Renal cortex interstitium (tissue), 11 donors: Measurements from ENCODE around the gene C15orf40. TPM values are rescaled to one million over a fixed set of nuclear protein-coding genes. Genes with fewer than 3 reads are reported as not detected.
A peak's percentile ranks its signal among the peaks of the same experiment; 100 is the strongest.
"Not testable (repeated sequence)": the region's sequence is repeated elsewhere in the genome, so short reads cannot be mapped to it uniquely, and the experiment has no call there.

ENCODE experiments used
- DNase-seq, 11 donors: peaks; one replicate each; pipeline ENCODE4 v3.0.0-alpha.2; 2013; ENCODE audit warnings: low read depth in 9 of 11, low spot score in 4 of 11; ENCODE audit errors: extremely low read depth in 1 of 11
- polyA plus RNA-seq, 3 donors: library from polyadenylated mRNA; unstranded; fragments of 120-200 nt; gene quantifications; one replicate each; pipeline ENCODE4 v1.2.1, GENCODE V29; 2013; ENCODE audit not compliant: insufficient read length in 3 of 3

Gene C15orf40
- polyA plus RNA-seq, 3 donors = 26.7 to 37.1 (median 29.0) TPM

DNA sequence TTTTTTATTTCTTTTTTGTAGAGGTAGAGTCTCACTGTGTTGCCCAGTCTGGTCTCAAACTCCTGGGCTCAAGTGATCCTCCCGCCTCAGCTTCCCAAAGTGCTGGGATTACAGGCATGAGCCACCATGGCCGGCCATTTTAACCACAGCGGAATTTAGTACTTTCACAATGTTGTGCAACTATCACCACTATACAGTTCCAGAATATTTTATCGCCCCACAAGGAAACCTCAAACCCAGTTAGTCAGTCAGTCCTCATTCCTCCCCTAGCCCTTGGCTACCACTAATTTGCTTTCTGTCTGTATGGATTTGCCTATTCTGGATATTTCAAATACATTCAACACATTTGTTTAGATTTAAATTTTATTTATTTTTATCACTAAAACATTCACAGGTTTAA lies 43.4 kb downstream of the C15orf40 start:
- no peak for DNase-seq

DNA sequence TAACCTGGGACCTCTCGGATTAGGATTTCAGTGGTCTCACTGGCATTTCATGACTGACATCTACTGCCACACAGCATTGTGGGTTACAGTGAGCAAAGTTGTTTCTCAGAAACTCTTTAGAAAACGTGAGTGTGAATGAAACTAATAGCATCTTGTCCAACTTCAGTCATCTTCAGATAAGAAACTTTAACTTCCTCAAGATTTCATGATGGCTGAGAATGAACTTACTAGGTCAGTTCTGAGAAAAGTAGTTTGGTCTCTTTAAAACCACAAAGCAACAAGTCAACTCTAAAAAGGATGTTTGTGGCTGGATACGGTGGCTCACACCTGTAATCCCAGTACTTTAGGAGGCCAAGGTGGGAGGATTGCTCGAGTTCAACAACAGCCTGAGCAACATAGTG lies 44.8 kb downstream of the C15orf40 start:
- DNase-seq = no peak

DNA sequence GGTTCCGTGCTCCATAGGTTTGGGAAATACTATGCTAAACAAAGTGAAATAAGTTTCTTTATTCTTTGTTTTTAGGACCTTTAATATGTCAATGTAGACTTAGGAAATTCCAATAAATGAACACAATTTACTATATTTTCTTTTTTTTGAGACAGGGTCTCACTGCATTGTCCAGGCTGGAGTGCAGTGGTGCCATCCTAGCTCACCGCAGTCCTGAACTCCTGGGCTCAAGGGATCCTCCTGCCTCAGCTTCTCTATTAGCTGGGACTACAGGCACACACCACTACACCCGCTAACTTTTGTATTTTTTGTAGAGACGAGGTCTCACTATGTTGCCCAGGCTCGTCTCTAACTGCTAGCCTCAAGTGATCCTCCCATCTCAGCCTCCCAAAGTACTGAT lies 46.5 kb downstream of the C15orf40 start:
- DNase-seq = no peak

DNA sequence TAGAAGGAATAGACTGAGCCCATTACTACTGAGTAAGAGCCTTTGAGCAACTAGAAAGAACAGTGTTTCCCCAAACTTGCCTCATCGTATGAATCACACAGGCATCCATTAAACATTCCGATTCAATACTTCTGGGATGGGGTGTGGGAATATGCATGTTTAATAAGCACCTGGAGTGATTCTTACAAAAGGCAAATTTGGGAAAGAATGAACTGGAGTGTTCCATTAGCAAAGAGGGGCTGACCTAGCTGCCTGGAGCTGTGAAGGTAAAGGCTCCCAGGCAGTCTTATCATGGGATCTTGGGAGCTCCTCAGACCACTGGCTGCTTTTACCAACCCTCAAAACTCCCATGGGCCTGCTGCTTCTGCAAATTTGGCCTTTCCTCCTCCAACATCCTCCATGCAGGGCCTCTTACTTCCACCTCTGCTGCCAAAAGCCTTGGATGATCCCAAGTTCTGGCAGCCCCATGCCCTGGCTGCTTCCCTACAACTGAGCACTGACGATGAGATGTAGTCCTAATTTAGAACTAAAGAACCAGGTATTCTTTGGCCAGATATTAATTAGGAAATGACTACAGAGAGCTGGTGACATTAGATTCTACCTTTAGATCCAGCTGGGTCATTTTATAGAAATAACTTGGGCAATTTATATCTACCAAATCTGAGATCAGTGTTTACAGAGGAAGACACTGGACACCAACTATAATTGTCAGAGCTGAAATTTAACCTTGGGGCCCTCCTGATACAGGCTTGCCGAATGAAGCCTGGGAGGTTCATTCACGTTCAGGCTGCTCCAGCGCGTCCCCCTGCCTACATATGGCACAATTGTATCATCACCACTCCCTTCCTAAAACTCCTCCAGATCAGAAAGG lies 47.7 kb downstream of the C15orf40 start:
- no peak for DNase-seq

DNA sequence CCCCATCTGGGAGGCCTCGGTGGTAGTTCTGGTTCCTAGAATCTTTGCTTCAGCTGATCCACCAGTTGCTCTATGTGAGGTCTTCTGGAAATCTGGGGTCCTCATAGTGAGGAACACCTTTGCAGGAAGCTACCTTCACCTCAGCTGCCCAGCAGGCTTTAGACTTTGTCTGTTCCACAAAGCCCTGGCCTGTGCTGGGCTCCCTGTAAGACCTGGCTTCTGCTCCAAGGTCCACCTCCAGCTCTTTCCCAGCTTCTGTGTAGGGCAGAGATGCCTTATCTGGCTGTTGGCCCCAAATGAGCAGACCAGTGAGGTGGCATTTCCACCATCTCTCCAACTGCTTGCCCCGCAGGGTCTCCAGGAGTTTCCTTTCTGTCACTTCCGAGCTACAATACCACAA lies 50.7 kb downstream of the C15orf40 start:
- no peak for DNase-seq

DNA sequence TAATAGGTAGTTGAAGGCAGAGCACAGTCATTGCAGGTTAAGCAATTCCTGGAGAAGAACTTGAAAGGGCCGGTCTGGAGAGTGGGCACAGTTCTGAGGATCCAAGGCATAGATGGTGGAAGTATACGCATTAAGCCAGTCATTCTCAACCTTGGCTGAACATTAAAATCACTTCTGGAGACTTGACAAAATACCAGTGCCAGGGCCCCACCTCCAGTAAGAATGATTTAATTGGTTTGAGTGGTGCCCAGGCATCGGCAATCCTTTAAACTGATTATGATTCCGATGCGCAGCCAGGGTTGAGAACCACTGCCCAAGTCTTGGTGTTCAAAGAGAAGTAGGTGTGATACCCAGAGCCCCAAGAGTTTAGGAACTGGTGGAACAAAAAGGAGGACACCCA lies 52.0 kb downstream of the C15orf40 start:
- no peak for DNase-seq

DNA sequence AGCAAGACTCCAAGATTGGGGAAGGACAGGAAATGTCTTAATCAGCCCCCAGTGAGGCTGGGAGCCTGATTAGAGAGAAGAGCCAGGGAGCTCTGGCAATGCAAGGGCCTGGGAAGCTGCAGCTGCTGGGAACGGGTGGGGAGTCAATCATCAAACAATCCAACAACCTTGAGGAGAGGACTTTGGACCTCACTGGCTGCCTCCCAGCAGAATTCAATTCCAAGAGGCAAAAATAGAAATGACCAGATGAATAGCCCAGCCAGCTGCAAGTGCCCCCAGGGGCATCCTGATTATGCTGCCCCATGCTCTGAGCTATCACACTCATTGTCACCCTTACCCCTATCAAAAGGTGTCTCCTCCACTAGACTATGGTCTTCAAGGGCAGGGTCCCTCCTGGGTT lies 52.8 kb downstream of the C15orf40 start:
- DNase-seq = no peak

DNA sequence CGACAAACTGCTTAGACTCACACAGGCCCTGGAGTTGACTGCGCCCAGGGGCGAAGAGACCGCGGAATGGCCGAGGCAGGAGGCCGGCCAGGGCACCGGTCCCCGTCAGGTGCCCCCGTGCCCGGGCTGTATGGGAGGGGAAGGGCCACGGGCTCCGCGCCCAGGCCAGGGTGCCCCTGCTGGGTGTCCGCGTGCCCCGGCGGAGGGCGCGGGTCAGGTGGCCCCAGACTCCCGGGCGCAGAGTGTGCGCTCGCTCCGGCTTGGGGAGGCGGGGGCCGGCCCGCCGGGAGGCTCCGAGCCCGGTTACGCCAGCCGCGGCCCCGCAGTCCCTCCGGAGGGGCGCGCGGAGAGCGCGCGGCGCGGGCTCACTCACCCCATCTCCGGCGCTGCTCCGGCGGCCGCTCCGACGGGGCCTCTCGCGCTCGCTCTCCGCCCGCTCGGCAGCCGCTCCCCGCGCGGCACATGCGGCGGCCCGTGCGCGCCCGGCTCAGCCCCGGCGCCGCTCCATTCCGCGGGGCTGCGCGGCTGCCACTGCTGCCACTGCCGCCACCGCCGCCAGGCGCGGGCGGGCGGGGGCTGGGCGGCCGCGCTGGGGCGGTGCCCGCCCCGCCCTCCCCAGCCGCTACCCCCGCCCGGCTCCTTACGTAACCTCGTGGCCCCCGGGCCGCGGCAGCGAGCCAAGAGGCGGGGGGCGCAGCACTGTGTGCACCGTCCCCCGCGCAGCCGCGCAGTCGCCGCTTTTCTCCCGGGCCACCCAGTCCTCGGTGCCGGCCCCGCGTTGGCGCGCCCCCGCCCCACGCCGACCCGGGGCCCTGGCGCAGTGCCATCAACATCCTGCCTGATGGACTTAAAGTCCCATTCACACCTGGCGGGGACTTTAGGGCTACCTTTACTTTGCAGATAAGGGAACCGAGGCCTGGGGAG lies 59.0 kb downstream of the C15orf40 start, which contains the start of gene HOMER2:
HOMER2 (minus strand) TSS at position 563 of the 924 bp plus-strand sequence; CDS start at position 378, 185 bp downstream.
- peak in 1 of 11 donors; percentile 25 for DNase-seq

DNA sequence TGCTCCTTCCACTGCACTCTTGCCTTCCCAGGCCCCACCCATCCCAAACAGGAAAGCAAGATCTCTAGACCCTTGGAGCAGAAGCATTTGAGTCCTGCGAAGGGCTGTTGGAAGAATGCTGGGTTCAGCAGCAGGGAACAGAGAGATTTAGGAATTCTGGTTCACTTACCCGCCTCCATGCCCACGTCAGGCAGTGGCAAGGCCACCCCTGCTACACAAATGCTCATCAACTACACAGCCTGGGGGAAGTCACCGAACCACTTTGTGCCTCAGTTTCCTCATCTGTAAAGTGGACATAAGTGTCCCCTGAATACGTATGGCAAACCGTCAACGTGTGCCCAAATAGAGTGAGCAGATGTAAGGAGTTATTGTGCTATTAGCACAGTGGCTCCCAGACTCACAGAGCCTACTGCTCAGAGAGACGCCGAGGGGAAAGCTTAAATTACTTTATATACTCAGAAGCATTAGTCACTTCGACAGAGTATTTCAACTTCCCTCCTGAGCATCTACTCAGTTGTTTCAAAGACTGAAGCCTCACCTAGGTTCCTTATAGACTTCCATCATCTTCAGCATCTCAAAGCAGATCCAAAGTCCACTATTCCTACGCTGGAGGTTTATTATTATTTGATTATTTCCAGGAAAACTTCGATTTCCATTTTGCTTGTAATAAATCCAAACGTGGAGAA lies 59.8 kb downstream of the C15orf40 start:
- DNase-seq = no peak

DNA sequence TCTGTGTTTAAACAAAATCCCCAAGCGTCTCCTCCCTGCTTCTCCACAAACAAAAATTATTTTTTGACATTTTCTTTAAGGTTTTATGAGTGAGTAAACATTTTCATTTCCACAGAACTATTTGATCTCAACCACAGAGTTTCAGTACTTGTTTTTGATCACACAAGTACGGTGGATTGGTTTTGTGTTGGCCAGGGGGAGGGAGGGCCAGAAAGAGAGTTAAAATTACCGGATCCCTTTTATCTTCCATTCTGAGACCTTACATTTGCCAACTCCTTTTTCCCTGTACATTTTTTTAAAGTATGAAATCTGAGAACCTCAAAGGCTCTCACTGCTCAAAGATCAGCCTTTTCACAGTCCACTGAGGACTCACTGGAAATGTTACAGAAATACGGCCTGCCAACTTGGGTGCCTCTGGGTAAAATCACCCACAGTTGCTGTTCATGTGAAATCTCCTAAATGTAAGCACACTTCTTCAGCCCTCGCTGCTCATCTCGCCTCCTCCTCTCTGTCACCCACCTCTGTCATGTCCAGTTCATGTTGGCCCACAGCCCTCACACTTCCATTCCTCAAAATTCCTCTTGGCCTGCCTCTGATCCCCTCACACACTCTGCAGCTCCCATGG lies 60.6 kb downstream of the C15orf40 start:
- DNase-seq = no peak

DNA sequence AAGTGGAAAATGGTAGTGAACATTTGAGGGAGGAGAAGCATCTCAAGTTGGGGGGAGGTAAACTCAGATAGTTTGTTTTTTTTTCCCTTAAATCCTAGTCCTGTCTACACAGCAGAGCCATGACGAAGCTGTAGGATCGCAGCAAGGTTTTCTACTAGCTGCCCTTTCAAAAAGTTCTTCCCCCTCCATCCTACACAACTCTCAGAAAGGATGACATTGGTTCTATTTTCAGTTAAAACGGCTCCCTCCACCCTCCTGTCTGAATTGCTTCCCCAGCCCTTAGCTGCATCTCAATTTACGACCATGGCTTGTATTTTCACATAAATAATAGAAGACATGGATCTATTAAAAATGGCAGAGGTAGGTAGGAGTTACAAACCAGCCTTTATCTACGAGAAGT lies 61.1 kb downstream of the C15orf40 start:
- DNase-seq = no peak

DNA sequence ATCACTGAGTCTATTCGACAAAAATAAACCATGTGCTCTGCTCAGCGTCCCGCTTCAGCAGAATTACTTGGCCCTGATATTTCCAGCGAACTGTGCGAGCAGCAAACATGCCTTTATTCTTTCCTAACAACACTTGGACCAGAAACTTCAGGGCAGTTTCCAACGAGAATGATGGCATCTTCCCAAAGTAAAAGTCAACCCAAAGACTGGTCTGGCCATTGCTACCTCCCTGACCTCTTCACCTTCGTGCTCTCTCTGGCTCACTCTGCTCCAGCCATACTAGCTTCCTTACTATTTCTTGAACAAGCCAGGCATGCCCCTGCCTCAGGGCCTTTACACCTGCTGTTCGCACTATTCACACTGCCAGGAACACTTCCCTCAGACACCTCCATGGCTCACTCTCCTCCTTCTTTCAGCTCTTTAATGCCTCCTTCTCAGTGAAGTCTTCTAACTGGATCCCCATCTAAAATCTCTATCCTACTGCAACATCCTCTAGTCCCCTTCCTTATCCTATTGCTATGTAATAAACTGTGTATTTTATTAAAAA lies 65.2 kb downstream of the C15orf40 start:
- DNase-seq = no peak

DNA sequence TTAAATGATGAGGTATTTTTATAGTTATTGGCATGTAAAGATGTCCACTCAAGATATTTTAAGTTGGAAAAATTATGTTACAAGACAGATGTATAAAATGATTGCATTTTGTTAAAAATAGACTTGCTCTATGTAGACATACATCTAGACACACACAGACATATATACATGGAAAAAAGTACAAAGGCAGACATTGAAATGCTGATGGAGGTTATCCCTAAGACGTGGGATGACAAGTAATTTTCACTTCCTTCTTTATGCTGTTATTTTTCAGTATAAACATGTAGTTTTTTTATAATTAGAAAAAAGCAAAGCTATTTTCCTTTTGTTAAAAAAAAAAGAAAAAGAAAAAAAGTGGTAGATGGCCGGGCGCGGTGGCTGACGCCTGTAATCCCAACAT lies 66.1 kb downstream of the C15orf40 start:
- DNase-seq = no peak

DNA sequence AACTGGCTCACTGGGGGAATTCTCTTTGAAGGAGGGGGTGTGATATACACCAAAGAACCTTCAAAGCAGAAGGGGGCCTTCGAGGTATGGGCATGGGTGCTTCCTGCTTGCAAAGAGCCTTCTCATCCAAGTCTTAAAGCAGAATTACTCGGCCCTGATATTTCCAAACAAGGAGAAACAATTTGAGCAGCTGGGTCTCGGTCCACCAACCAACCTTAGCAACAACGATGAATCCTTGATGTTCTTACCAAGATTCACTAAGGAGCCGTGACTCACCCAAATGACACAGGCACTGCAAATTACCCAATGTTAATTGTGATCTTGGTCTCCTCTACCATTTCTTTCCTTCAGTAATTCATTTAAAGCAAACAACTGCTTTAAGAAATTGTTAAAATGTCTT lies 66.6 kb downstream of the C15orf40 start:
- peak in 2 of 11 donors; percentile 28 to 45 for DNase-seq

DNA sequence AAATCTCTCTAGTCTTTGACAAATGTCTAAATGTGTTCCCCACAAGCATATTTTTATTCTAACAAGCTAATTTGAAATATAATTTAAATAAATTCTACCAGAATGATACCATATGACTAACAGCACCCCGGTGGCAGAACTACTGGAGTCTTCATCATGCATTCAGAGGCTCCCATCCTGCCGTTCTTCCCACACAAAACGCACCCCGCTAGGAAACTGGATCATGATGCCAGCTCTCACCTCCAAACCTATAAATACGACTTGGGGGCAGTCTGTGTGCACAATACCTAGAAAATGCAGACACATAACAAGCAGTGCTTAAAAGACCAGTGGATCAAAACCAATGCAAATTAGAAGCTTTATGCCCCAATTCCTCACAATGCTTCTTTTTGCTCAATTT lies 67.4 kb downstream of the C15orf40 start:
- DNase-seq = no peak

DNA sequence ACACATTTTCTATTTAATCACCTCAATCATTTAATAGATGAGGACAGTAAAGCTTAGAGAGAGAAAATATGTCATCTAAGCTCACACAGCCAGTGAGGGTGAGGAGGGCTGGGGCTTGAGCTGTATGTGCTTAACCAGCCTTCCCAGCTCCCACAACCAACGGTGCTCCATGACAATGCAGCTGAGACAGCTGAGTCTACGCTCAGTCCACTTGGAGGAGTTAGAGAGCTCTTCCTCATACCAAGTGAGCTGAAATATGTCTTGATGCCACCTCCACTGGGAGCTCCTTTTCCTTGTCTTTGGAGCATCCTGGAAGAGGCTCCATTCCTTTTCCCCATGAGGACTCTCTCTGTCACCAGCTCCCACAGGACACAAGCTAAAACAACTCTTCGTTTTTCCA lies 68.3 kb downstream of the C15orf40 start:
- no peak for DNase-seq

DNA sequence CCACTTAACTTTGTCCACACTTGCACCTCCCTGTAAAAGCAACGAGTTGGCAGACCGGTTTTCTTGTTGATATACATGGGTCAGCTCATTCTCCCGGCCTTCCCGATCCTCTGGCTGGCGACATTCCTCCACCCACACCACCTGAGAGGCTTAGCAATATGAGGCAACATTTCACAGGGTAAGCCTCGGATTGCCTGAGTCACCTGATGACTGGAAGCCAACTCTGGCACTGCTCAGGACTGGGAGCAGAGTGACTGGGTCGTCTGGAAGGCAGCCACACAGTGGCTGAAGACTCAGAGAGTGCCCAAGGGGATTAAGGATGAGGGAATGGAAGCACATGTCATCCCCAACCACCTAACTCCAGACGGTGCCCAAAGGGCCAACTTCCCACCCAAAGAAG lies 68.7 kb downstream of the C15orf40 start:
- DNase-seq = no peak

DNA sequence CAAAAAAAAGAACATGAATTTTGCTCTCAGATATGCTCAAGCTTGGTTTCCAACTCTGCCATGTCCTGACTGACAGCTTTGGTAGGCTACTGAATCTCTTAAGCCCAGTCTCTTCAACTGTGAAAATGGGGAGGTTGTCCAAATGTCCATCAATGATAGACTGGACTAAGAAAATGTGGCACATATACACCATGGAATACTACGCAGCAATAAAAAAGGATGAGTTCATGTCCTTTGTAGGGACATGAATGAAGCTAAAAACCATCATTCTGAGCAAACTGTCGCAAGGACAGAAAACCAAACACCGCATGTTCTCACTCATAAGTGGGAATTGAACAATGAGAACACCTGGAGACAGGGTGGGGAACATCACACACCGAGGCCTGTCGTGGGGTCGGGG lies 71.8 kb downstream of the C15orf40 start:
- DNase-seq = not testable (repeated sequence)
